HEK293T (cell line): ENCODE data around the gene DDX51.

Source experiments
- CTCF ChIA-PET: fragments of 350-600 bp; formaldehyde crosslinking; extraction: SDS; loops from one replicate; lab custom pipeline; 2021; ENCODE audit warnings: antibody characterized with exemption, inconsistent platforms; lab: Yijun Ruan, JAX
- POLR2A ChIA-PET: fragments of 350-600 bp; formaldehyde crosslinking; extraction: SDS; loops from one replicate; lab custom pipeline; 2020; ENCODE audit warnings: antibody characterized with exemption, inconsistent platforms; lab: Yijun Ruan, JAX
- DNase-seq: peaks from one replicate; pipeline ENCODE4 v3.0.0; 2012; ENCODE audit warnings: mixed read lengths; ENCODE audit errors: extremely low spot score
- ARNT ChIP-seq: fragments of 450-650 bp; IDR thresholded peaks from 2 replicates; pipeline ENCODE4 v1.6.1; 2017; ENCODE audit warnings: mild to moderate bottlenecking
- BHLHE40 ChIP-seq: fragments of 450-650 bp; IDR thresholded peaks from 2 replicates; pipeline ENCODE4 v1.6.1; 2016; ENCODE audit warnings: mild to moderate bottlenecking, moderate library complexity, borderline replicate concordance
- CTBP1 ChIP-seq: fragments of 450-650 bp; IDR thresholded peaks from 2 replicates; pipeline ENCODE4 v1.6.1; 2016; ENCODE audit warnings: borderline replicate concordance
- ELF4 ChIP-seq: fragments of 450-650 bp; IDR thresholded peaks from 2 replicates; pipeline ENCODE4 v1.6.1; 2017; ENCODE audit warnings: antibody characterized with exemption
- FOXA1 ChIP-seq: fragments of 450-650 bp; IDR thresholded peaks from 2 replicates; pipeline ENCODE4 v1.6.1; 2016; ENCODE audit warnings: mild to moderate bottlenecking
- FOXK2 ChIP-seq: fragments of 450-650 bp; IDR thresholded peaks from 2 replicates; pipeline ENCODE4 v1.6.1; 2016; ENCODE audit warnings: mild to moderate bottlenecking
- FOXM1 ChIP-seq: fragments of 450-650 bp; IDR thresholded peaks from 2 replicates; pipeline ENCODE4 v1.6.1; 2017; ENCODE audit warnings: mild to moderate bottlenecking, borderline replicate concordance
- HDGF ChIP-seq: fragments of 450-650 bp; IDR thresholded peaks from 2 replicates; pipeline ENCODE4 v1.6.1; 2017; ENCODE audit warnings: antibody characterized with exemption, borderline replicate concordance
- L3MBTL2 ChIP-seq: fragments of 450-650 bp; conservative IDR thresholded peaks from 2 replicates; pipeline ENCODE4 v1.6.1; 2016; ENCODE audit warnings: mild to moderate bottlenecking
- LEF1 ChIP-seq: fragments of 450-650 bp; IDR thresholded peaks from 2 replicates; pipeline ENCODE4 v1.6.1; 2017; ENCODE audit warnings: mild to moderate bottlenecking, borderline replicate concordance
- NFRKB ChIP-seq: fragments of 450-650 bp; IDR thresholded peaks from 2 replicates; pipeline ENCODE4 v1.6.1; 2016; ENCODE audit warnings: mild to moderate bottlenecking, moderate library complexity
- SP1 ChIP-seq: fragments of 450-650 bp; IDR thresholded peaks from 2 replicates; pipeline ENCODE4 v1.6.1; 2017
- SUZ12 ChIP-seq: fragments of 450-650 bp; IDR thresholded peaks from 2 replicates; pipeline ENCODE4 v1.6.1; 2016; ENCODE audit warnings: mild to moderate bottlenecking
- TARDBP ChIP-seq: fragments of 450-650 bp; IDR thresholded peaks from 2 replicates; pipeline ENCODE4 v1.6.1; 2016
- ZNF384 ChIP-seq: fragments of 450-650 bp; IDR thresholded peaks from 2 replicates; pipeline ENCODE4 v1.6.1; 2016
- TF ChIP-seq, protein P1 (sequence below): fragments of 450-650 bp; IDR thresholded peaks from 2 replicates; pipeline ENCODE4 v1.6.1; 2016

Gene DDX51

DNA sequence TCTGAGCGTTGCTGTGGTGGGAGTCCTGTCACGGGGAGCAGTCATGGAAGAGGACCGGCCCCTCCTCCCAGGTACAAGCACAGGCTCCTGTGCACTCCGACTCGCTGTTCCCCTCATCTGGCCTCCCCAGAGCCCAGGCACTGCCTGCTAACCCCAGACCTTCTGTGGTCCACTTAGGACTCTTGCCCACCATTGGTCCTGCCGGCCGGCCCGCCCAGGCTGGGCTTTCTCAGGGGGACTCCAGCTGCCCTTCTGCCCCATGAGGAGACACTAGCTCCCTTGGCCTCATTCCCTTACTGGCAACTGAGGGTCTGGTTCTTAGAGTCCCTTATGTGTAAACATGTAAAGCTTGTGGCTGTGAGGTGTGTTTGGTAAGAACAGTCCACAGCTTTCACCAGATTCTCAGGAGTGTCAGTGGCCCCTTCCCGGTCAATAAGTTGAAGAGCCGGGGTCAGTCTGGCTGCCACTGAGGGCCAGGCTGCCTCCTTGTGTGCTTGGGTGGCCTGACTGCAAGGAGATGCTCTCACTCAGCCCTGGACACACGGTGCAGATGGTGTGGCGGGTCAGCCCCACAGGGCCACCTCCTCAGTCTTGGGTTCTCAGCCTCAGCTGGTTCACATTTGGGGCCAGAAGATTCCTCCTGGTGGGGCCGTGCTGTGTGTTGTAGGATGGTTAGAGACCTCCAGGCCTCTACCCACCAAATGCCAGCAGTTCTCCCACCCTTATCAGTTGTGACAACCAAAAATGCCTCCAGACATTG is 43.6 kb downstream of the DDX51 start:
- ChIA-PET CTCF (no interaction called here), POLR2A (no interaction called here)
- TF ChIP-seq TARDBP (no peak), FOXM1 (no peak), FOXA1 (no peak), L3MBTL2 (no peak), CTBP1 (no peak)

DNA sequence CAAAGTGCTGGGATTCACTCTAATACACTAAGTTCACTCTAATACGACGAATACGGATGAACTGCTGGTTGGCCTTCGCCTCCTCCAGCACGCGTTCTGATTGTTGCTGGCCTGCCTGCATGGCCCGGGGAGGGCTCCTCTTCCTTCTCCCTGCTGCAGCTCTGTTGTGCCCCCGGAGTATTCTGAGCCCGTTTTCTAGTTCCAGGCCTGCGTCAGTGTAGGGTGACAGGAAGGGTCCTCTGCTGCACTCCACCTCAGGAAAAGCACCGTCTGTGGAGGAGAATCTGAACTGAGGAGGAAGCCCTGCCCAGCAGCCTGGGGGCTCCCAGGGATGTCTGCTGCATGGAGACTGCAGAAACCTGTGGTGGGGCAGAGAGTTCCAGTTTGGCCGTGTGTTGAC is 44.4 kb downstream of the DDX51 start:
- ChIA-PET CTCF (no interaction called here), POLR2A (no interaction called here)
- DNase-seq = no peak
- TF ChIP-seq FOXM1 (no peak), NFRKB (no peak), ZNF384 (no peak), FOXK2 (no peak), L3MBTL2 (no peak), ARNT (no peak), SP1 (no peak), SUZ12 (no peak), ELF4 (no peak), HDGF (no peak), BHLHE40 (no peak), LEF1 (no peak), TARDBP (no peak), CTBP1 (no peak), FOXA1 (no peak)
- TF ChIP-seq, protein P1, sequence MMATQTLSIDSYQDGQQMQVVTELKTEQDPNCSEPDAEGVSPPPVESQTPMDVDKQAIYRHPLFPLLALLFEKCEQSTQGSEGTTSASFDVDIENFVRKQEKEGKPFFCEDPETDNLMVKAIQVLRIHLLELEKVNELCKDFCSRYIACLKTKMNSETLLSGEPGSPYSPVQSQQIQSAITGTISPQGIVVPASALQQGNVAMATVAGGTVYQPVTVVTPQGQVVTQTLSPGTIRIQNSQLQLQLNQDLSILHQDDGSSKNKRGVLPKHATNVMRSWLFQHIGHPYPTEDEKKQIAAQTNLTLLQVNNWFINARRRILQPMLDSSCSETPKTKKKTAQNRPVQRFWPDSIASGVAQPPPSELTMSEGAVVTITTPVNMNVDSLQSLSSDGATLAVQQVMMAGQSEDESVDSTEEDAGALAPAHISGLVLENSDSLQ = no peak

More for the DNA sequence above, 43.6 kb downstream of the DDX51 start:
- DNase-seq = no peak

GRCh38 chr12:132095520-132096409 is 48.4 kb downstream of the DDX51 start:
- CTCF ChIA-PET = no interaction called here
- POLR2A ChIA-PET = no interaction called here
- no peak for TF ChIP-seq ZNF384
- TF ChIP-seq, protein P1 = no peak
- no peak for TF ChIP-seq BHLHE40
- TF ChIP-seq ELF4 = no peak
- no peak for TF ChIP-seq CTBP1
- TF ChIP-seq L3MBTL2 = no peak
- no peak for TF ChIP-seq FOXA1
- TF ChIP-seq HDGF = no peak
- no peak for TF ChIP-seq ARNT
- TF ChIP-seq TARDBP = no peak
- no peak for TF ChIP-seq SUZ12
- no peak for TF ChIP-seq FOXK2
- TF ChIP-seq NFRKB = no peak
- DNase-seq = no peak

DNA sequence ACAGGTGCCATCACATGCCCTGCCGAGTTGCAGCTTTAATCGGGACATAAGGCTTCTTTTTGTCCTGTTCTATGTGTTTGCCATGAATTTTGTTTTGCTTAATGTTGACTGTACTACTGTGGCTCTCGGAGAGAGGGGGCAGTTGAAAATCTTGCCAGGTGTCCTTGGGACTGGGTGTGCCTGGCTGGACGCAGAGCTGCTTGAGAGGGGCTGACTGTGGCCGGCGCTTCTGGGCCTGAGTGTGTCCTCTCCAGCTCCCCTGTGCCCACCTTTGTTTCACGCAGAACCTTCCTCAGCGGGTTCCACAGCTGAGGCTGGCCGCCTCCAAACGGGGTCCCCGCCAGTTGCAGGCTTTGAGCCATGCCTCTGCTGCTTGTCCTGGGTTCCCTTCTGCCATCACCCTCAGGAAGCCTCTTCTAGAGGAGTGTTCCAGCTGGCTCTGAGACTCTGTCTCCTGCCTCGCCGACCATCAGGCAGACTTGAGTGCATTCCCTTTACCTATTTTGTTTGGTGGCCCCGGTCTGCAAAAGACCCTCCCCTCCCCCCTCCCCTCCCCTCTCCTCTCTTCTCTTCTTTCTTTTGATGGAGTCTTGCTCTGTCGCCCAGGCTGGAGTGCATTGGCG is 49.7 kb downstream of the DDX51 start:
- ChIA-PET POLR2A (interaction anchor here (1.2 kb wide), 1 partner anchor 20 kb away, joined by 4 read pairs; no protein-coding TSS in a partner anchor), CTCF (no interaction called here)
- TF ChIP-seq ARNT = no peak
- TF ChIP-seq, protein P1 = no peak
- no peak for TF ChIP-seq ZNF384
- no peak for TF ChIP-seq BHLHE40
- no peak for TF ChIP-seq CTBP1
- no peak for DNase-seq

- no peak for TF ChIP-seq ELF4
- no peak for TF ChIP-seq L3MBTL2
- no peak for TF ChIP-seq TARDBP
- TF ChIP-seq SP1 = no peak
- no peak for TF ChIP-seq CTBP1
- TF ChIP-seq HDGF = no peak
- no peak for TF ChIP-seq FOXA1
- no peak for TF ChIP-seq SUZ12
- TF ChIP-seq LEF1 = no peak
- no peak for TF ChIP-seq FOXM1
- TF ChIP-seq ARNT = no peak
- TF ChIP-seq BHLHE40 = no peak
- TF ChIP-seq FOXK2 = no peak
- TF ChIP-seq NFRKB = no peak
- TF ChIP-seq, protein P1 = no peak
- TF ChIP-seq ZNF384 = no peak
- POLR2A ChIA-PET = no interaction called here
- DNase-seq = no peak
- CTCF ChIA-PET = no interaction called here
Measured at GRCh38 chr12:132089407-132089910, 54.7 kb downstream of the DDX51 start.
